ENCODE results near the gene ZNF407. TPM values are rescaled to one million over a fixed set of nuclear protein-coding genes. Genes with fewer than 3 reads are reported as not detected.

The ZNF407 gene
- total RNA-seq, 1 donor from 2014 or later, result 14.2 TPM

- no peaks in the 10 kb centered on the region for H3K9me3 Mint-ChIP-seq (ENCODE audit: unreplicated experiment)
- no peak for DNase-seq (ENCODE audit: extremely low spot score, unreplicated experiment)
- TF ChIP-seq, protein P1, sequence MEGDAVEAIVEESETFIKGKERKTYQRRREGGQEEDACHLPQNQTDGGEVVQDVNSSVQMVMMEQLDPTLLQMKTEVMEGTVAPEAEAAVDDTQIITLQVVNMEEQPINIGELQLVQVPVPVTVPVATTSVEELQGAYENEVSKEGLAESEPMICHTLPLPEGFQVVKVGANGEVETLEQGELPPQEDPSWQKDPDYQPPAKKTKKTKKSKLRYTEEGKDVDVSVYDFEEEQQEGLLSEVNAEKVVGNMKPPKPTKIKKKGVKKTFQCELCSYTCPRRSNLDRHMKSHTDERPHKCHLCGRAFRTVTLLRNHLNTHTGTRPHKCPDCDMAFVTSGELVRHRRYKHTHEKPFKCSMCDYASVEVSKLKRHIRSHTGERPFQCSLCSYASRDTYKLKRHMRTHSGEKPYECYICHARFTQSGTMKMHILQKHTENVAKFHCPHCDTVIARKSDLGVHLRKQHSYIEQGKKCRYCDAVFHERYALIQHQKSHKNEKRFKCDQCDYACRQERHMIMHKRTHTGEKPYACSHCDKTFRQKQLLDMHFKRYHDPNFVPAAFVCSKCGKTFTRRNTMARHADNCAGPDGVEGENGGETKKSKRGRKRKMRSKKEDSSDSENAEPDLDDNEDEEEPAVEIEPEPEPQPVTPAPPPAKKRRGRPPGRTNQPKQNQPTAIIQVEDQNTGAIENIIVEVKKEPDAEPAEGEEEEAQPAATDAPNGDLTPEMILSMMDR (IDR thresholded peaks at IDR 0.05), result no peak
- no peaks in the 10 kb centered on the region for H3K36me3 Mint-ChIP-seq (ENCODE audit: unreplicated experiment)
- no peak overlapping the region for H3K4me3 Mint-ChIP-seq (ENCODE audit: unreplicated experiment)
- no peaks in the 10 kb centered on the region for H3K4me1 Mint-ChIP-seq (ENCODE audit: unreplicated experiment)
- no peaks in the 10 kb centered on the region for H3K27me3 Mint-ChIP-seq (ENCODE audit: unreplicated experiment)
- H3K27ac Mint-ChIP-seq (ENCODE audit: unreplicated experiment), result no peak overlapping the region
These were observed 25.6 kb upstream of the ZNF407 start for GRCh38 chr18:74571895-74572680.

DNA sequence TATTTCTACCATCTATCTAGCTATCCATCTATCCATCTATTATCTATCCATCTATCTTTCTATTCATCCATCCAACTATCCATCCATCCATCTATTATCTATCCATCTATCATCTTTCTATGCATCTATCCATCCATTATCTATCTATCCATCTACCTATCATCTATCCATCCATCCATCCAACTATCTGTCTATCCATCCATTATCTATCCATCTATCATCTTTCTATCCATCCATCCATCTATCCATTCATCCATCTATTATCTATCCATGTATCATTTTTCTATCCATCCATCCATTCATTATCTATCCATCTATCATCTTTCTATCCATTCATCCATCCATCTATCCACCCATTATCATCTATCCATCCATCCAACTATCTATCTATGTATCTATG, 24.6 kb upstream of the ZNF407 start:
- TF ChIP-seq, protein P1 (IDR thresholded peaks at IDR 0.05), result no peak
- Mint-ChIP-seq H3K27me3 (ENCODE audit: unreplicated experiment) (peaks cover 3% of the 10 kb centered on the region), H3K9me3 (ENCODE audit: unreplicated experiment) (no peaks in the 10 kb centered on the region), H3K36me3 (ENCODE audit: unreplicated experiment) (no peaks in the 10 kb centered on the region), H3K4me1 (ENCODE audit: unreplicated experiment) (no peaks in the 10 kb centered on the region), H3K4me3 (ENCODE audit: unreplicated experiment) (no peak overlapping the region), H3K27ac (ENCODE audit: unreplicated experiment) (no peak overlapping the region)
- no peak for DNase-seq (ENCODE audit: extremely low spot score, unreplicated experiment)

DNA sequence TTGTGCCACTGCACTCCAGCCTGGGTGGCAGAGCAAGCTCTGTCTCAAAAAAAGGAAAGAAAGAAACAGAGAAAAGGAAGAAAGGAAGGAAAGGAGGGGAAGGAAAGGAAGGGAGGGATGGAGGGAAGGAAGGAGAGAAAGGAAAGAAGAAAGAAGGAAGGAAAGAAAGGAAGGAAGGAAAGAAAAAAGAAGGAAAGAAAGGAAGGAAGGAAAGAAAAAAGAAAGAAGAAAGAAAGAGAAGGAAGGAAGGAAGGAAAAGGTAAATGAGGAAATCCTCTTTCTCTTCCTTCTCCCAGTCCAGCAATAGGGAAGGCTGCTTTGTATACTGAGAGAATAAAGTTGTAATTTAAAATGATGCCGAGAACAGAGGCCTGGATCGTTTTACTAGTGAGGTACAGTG, 22.8 kb upstream of the ZNF407 start:
- Mint-ChIP-seq H3K4me3 (ENCODE audit: unreplicated experiment) (no peak overlapping the region), H3K9me3 (ENCODE audit: unreplicated experiment) (no peaks in the 10 kb centered on the region), H3K27ac (ENCODE audit: unreplicated experiment) (no peak overlapping the region), H3K27me3 (ENCODE audit: unreplicated experiment) (peaks cover 12% of the 10 kb centered on the region), H3K36me3 (ENCODE audit: unreplicated experiment) (no peaks in the 10 kb centered on the region), H3K4me1 (ENCODE audit: unreplicated experiment) (no peaks in the 10 kb centered on the region)
- TF ChIP-seq, protein P1 (IDR thresholded peaks at IDR 0.05), result no peak
- no peak for DNase-seq (ENCODE audit: extremely low spot score, unreplicated experiment)

GRCh38 chr18:74577019-74577418, 20.7 kb upstream of the ZNF407 start:
- Mint-ChIP-seq H3K36me3 (ENCODE audit: unreplicated experiment) (no peaks in the 10 kb centered on the region), H3K4me1 (ENCODE audit: unreplicated experiment) (no peaks in the 10 kb centered on the region)
- DNase-seq (ENCODE audit: extremely low spot score, unreplicated experiment), result no peak

DNA sequence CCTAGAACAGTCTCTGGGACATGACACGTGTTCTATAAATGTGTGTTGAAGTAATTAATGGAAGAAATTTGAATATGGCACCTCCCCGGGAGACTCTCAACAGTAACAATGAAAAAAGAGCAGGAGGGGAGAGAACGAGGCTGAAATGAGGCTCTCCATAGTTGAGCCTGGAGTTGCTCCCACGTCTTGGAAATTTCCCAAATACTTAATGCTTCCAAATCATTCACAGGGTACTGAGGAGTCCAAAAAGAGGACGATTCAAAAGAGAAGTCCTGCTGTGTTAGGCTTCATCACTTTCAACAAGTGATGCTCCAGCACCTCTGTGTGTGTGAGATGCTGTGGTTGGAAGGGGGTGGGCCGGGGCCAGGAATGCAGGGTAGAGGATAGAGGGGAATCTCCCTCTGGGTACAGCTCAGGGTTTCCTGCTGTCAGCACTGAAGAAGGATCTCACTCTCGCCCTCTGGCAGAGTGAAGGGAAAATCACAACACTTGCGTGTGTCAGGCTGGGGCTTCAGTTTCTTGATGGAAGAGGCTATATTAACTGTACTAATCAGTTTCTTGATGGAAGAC, 18.1 kb upstream of the ZNF407 start:
- H3K9me3 Mint-ChIP-seq (ENCODE audit: unreplicated experiment), result no peaks in the 10 kb centered on the region
- H3K27ac Mint-ChIP-seq (ENCODE audit: unreplicated experiment), result no peak overlapping the region
- no peaks in the 10 kb centered on the region for H3K36me3 Mint-ChIP-seq (ENCODE audit: unreplicated experiment)
- TF ChIP-seq, protein P1 (IDR thresholded peaks at IDR 0.05), result no peak
- no peaks in the 10 kb centered on the region for H3K4me1 Mint-ChIP-seq (ENCODE audit: unreplicated experiment)
- peak; percentile 49 for DNase-seq (ENCODE audit: extremely low spot score, unreplicated experiment)
- H3K27me3 Mint-ChIP-seq (ENCODE audit: unreplicated experiment), result peaks cover 30% of the 10 kb centered on the region
- no peak overlapping the region for H3K4me3 Mint-ChIP-seq (ENCODE audit: unreplicated experiment)

More at GRCh38 chr18:74577019-74577418, 20.7 kb upstream of the ZNF407 start:
- TF ChIP-seq, protein P1 (IDR thresholded peaks at IDR 0.05), result no peak
- no peak overlapping the region for H3K27ac Mint-ChIP-seq (ENCODE audit: unreplicated experiment)
- no peaks in the 10 kb centered on the region for H3K9me3 Mint-ChIP-seq (ENCODE audit: unreplicated experiment)
- H3K27me3 Mint-ChIP-seq (ENCODE audit: unreplicated experiment), result peaks cover 16% of the 10 kb centered on the region
- H3K4me3 Mint-ChIP-seq (ENCODE audit: unreplicated experiment), result no peak overlapping the region
